C4-2B (cell line): ENCODE results near the gene HELT.

Experiments
- ZFX ChIP-seq: fragments of 450-650 bp; IDR thresholded peaks from 2 replicates; pipeline ENCODE4 v1.6.1; 2017
- TF ChIP-seq, protein P1 (sequence below): fragments of 450-650 bp; conservative IDR thresholded peaks from 2 replicates; pipeline ENCODE4 v1.5.1; 2017; ENCODE audit warnings: mild to moderate bottlenecking

DNA sequence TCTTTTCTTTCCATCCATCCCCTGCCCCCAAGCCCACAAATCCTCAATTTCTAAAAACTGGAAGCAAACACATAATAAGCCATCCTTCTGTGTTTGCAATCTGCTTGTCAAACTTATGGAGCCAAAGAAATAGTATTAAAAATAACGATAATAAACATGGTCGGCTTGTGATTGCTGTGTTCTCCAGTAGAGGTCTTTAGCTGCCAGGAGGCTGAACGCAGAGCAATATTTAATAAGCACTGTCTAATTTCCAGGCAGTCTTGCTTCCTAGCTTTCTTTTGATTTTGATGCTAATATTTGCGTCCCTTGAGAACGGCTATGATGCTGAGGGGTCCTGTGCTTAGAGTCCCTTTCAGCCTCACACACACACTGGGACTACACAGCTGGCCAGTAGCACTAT is 3.2 kb upstream of the HELT start:
- TF ChIP-seq, protein P1, sequence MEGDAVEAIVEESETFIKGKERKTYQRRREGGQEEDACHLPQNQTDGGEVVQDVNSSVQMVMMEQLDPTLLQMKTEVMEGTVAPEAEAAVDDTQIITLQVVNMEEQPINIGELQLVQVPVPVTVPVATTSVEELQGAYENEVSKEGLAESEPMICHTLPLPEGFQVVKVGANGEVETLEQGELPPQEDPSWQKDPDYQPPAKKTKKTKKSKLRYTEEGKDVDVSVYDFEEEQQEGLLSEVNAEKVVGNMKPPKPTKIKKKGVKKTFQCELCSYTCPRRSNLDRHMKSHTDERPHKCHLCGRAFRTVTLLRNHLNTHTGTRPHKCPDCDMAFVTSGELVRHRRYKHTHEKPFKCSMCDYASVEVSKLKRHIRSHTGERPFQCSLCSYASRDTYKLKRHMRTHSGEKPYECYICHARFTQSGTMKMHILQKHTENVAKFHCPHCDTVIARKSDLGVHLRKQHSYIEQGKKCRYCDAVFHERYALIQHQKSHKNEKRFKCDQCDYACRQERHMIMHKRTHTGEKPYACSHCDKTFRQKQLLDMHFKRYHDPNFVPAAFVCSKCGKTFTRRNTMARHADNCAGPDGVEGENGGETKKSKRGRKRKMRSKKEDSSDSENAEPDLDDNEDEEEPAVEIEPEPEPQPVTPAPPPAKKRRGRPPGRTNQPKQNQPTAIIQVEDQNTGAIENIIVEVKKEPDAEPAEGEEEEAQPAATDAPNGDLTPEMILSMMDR = no peak; the same call in 1 of the 2 replicates
- TF ChIP-seq ZFX = no peak
